WTC11 (cell line): ENCODE results near the gene EIF4H. TPM values are rescaled to one million over a fixed set of nuclear protein-coding genes. Genes with fewer than 3 reads are reported as not detected.

ENCODE experiments used
- ATAC-seq: fragments of 200-7000 bp; cut with Tn5 transposase; 2 replicates; pipeline ENCODE4 v1.10.0; 2021; ENCODE audit warnings: mild to moderate bottlenecking, moderate library complexity
- CTCF ChIA-PET: fragments of 300-600 bp; sonication (Branson Sonifier 250); formaldehyde crosslinking; loops from one replicate; lab custom pipeline; 2021; ENCODE audit warnings: antibody characterized with exemption; lab: Charles Lee
- POLR2A ChIA-PET: fragments of 350-600 bp; sonication (Branson Sonifier 250); formaldehyde crosslinking; loops from one replicate; lab custom pipeline; 2021; ENCODE audit warnings: antibody characterized with exemption; lab: Charles Lee
- DNase-seq: peaks from one replicate; pipeline ENCODE4 v3.0.0; 2021; ENCODE audit warnings: low spot score
- H3K27ac Mint-ChIP-seq: 2 replicates; pipeline ENCODE4 v1.8.0; 2021; ENCODE audit warnings: mixed read lengths
- H3K27me3 Mint-ChIP-seq: 2 replicates; pipeline ENCODE4 v1.8.0; 2021; ENCODE audit warnings: low read depth, mild to moderate bottlenecking, moderate library complexity, mixed read lengths
- H3K36me3 Mint-ChIP-seq: 2 replicates; pipeline ENCODE4 v1.8.0; 2021; ENCODE audit warnings: mixed read lengths
- H3K4me1 Mint-ChIP-seq: 2 replicates; pipeline ENCODE4 v1.8.0; 2022; ENCODE audit warnings: mixed read lengths
- H3K4me3 Mint-ChIP-seq: 2 replicates; pipeline ENCODE4 v1.8.0; 2021; ENCODE audit warnings: mild to moderate bottlenecking, moderate library complexity, mixed read lengths
- H3K9me3 Mint-ChIP-seq: 2 replicates; pipeline ENCODE4 v1.8.0; 2021; ENCODE audit warnings: mixed read lengths
- ATF1 ChIP-seq: sonication (generic); formaldehyde crosslinking; IDR thresholded peaks from 2 replicates; pipeline ENCODE4 v1.8.1; 2023; ENCODE audit warnings: mild to moderate bottlenecking, moderate library complexity, missing genetic modification reagents
- CREB1 ChIP-seq: sonication (generic); formaldehyde crosslinking; IDR thresholded peaks from 2 replicates; pipeline ENCODE4 v1.8.0; 2023; ENCODE audit warnings: mild to moderate bottlenecking, missing genetic modification reagents
- CREM ChIP-seq: sonication (generic); formaldehyde crosslinking; IDR thresholded peaks from 2 replicates; pipeline ENCODE4 v1.8.1; 2022; ENCODE audit warnings: mild to moderate bottlenecking, missing genetic modification reagents, moderate library complexity
- ELF4 ChIP-seq: sonication (generic); formaldehyde crosslinking; IDR thresholded peaks from 2 replicates; pipeline ENCODE4 v1.8.1; 2022; ENCODE audit warnings: low read depth, mild to moderate bottlenecking, moderate library complexity, missing genetic modification reagents
- FOXK1 ChIP-seq: sonication (generic); formaldehyde crosslinking; IDR thresholded peaks from 2 replicates; pipeline ENCODE4 v1.8.0; 2022; ENCODE audit warnings: mild to moderate bottlenecking, moderate library complexity, missing genetic modification reagents
- HMGA2 ChIP-seq: fragments of 250-450 bp; sonication (Bioruptor Pico); IDR thresholded peaks from 2 replicates; pipeline ENCODE4 v1.4.0; 2021; ENCODE audit warnings: mild to moderate bottlenecking, moderate library complexity
- JUN ChIP-seq: sonication (generic); formaldehyde crosslinking; IDR thresholded peaks from 2 replicates; pipeline ENCODE4 v1.8.0; 2023; ENCODE audit warnings: mild to moderate bottlenecking, missing genetic modification reagents
- KAT7 ChIP-seq: sonication (generic); formaldehyde crosslinking; IDR thresholded peaks from 2 replicates; pipeline ENCODE4 v1.8.1; 2023; ENCODE audit warnings: missing genetic modification reagents, mild to moderate bottlenecking, borderline replicate concordance
- NFATC4 ChIP-seq: fragments of 250-450 bp; sonication (Bioruptor Pico); IDR thresholded peaks from 2 replicates; pipeline ENCODE4 v1.9.0; 2021; ENCODE audit warnings: mild to moderate bottlenecking
- PRRX2 ChIP-seq: fragments of 250-450 bp; sonication (Bioruptor Pico); IDR thresholded peaks from 2 replicates; pipeline ENCODE4 v1.8.0; 2021; ENCODE audit warnings: mild to moderate bottlenecking
- SMAD4 ChIP-seq: sonication (generic); formaldehyde crosslinking; IDR thresholded peaks from 2 replicates; pipeline ENCODE4 v1.8.0; 2022; ENCODE audit warnings: mild to moderate bottlenecking, missing genetic modification reagents
- TP53 ChIP-seq: sonication (generic); formaldehyde crosslinking; IDR thresholded peaks from 2 replicates; pipeline ENCODE4 v1.8.1; 2023; ENCODE audit warnings: mild to moderate bottlenecking, missing genetic modification reagents
- USF1 ChIP-seq: sonication (generic); formaldehyde crosslinking; IDR thresholded peaks from 2 replicates; pipeline ENCODE4 v1.8.0; 2022; ENCODE audit warnings: mild to moderate bottlenecking, missing genetic modification reagents
- ZNF138 ChIP-seq: sonication (generic); formaldehyde crosslinking; conservative IDR thresholded peaks from 2 replicates; pipeline ENCODE4 v1.8.1; 2022; ENCODE audit warnings: mild to moderate bottlenecking, moderate library complexity, missing genetic modification reagents
- ZNF263 ChIP-seq: sonication (generic); formaldehyde crosslinking; IDR thresholded peaks from 2 replicates; pipeline ENCODE4 v1.8.1; 2022; ENCODE audit warnings: low read depth, mild to moderate bottlenecking, moderate library complexity, missing genetic modification reagents
- total RNA-seq: library from RNA; stranded (reverse); gene quantifications from 3 replicates; pipeline ENCODE4 v1.2.3, GENCODE V29; 2021
- TF ChIP-seq, protein P1 (sequence below): fragments of 250-450 bp; sonication (Bioruptor Pico); IDR thresholded peaks from 2 replicates; pipeline ENCODE4 v1.9.0; 2021; ENCODE audit warnings: mild to moderate bottlenecking, borderline replicate concordance
- TF ChIP-seq, protein P2 (sequence below): fragments of 250-450 bp; sonication (Bioruptor Pico); IDR thresholded peaks from 2 replicates; pipeline ENCODE4 v1.8.0; 2021; ENCODE audit warnings: mild to moderate bottlenecking
- TF ChIP-seq, protein P3 (sequence below): sonication (generic); formaldehyde crosslinking; conservative IDR thresholded peaks from 2 replicates; pipeline ENCODE4 v1.8.1; 2022; ENCODE audit warnings: mild to moderate bottlenecking, missing genetic modification reagents
- TF ChIP-seq, protein P4 (sequence below): sonication (generic); formaldehyde crosslinking; IDR thresholded peaks from 2 replicates; pipeline ENCODE4 v1.8.1; 2023; ENCODE audit warnings: mild to moderate bottlenecking, moderate library complexity, missing genetic modification reagents

The EIF4H gene
- total RNA-seq, 1 experiment from 2014 or later = 355 TPM

GRCh38 chr7:74236284-74236683 is 62.1 kb downstream of the EIF4H start (continued):
- TF ChIP-seq, protein P1, sequence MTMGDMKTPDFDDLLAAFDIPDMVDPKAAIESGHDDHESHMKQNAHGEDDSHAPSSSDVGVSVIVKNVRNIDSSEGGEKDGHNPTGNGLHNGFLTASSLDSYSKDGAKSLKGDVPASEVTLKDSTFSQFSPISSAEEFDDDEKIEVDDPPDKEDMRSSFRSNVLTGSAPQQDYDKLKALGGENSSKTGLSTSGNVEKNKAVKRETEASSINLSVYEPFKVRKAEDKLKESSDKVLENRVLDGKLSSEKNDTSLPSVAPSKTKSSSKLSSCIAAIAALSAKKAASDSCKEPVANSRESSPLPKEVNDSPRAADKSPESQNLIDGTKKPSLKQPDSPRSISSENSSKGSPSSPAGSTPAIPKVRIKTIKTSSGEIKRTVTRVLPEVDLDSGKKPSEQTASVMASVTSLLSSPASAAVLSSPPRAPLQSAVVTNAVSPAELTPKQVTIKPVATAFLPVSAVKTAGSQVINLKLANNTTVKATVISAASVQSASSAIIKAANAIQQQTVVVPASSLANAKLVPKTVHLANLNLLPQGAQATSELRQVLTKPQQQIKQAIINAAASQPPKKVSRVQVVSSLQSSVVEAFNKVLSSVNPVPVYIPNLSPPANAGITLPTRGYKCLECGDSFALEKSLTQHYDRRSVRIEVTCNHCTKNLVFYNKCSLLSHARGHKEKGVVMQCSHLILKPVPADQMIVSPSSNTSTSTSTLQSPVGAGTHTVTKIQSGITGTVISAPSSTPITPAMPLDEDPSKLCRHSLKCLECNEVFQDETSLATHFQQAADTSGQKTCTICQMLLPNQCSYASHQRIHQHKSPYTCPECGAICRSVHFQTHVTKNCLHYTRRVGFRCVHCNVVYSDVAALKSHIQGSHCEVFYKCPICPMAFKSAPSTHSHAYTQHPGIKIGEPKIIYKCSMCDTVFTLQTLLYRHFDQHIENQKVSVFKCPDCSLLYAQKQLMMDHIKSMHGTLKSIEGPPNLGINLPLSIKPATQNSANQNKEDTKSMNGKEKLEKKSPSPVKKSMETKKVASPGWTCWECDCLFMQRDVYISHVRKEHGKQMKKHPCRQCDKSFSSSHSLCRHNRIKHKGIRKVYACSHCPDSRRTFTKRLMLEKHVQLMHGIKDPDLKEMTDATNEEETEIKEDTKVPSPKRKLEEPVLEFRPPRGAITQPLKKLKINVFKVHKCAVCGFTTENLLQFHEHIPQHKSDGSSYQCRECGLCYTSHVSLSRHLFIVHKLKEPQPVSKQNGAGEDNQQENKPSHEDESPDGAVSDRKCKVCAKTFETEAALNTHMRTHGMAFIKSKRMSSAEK (CRISPR knock-in tag) = no peak
- no peak for TF ChIP-seq ELF4 (CRISPR knock-in tag)
- TF ChIP-seq SMAD4 = no peak
- TF ChIP-seq, all 79 proteins: peak for 0

GRCh38 chr7:74240482-74240881 is 66.3 kb downstream of the EIF4H start:
- peaks cover 49% of the 10 kb centered on the region for H3K36me3 Mint-ChIP-seq

DNA sequence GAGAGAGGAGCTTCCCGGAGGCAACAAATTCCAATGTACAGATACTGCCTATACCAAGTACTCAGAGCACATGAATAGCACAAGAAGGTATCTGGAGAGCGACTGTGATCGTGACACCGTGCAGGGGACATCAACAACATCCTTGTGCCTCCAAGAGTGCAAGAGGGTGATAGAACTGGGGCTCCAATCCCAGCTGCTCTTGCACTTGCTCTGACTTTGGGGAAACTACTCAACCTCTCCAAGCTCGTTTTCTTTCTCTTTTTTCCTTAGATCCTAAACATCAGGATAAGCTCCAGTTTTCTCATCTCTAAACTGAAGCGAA is 67.9 kb downstream of the EIF4H start:
- POLR2A ChIA-PET = interaction anchor here (1.1 kb wide), 1 partner anchor 13 kb away, joined by 3 read pairs; no protein-coding TSS in a partner anchor

More at GRCh38 chr7:74240482-74240881, 66.3 kb downstream of the EIF4H start:
- CTCF ChIA-PET = interaction anchor here (0.7 to 2.9 kb wide), 4 partner anchors 34 to 166 kb away, joined by 3 to 8 read pairs (median 6); no protein-coding TSS in a partner anchor
- POLR2A ChIA-PET = no interaction called here
- DNase-seq = no peak
- no peaks in the 10 kb centered on the region for H3K4me1 Mint-ChIP-seq
- H3K27ac Mint-ChIP-seq = no peak overlapping the region
- TF ChIP-seq FOXK1 (CRISPR knock-in tag) (no peak), PRRX2 (CRISPR knock-in tag) (no peak)
- TF ChIP-seq, protein P2, sequence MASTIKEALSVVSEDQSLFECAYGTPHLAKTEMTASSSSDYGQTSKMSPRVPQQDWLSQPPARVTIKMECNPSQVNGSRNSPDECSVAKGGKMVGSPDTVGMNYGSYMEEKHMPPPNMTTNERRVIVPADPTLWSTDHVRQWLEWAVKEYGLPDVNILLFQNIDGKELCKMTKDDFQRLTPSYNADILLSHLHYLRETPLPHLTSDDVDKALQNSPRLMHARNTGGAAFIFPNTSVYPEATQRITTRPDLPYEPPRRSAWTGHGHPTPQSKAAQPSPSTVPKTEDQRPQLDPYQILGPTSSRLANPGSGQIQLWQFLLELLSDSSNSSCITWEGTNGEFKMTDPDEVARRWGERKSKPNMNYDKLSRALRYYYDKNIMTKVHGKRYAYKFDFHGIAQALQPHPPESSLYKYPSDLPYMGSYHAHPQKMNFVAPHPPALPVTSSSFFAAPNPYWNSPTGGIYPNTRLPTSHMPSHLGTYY (CRISPR knock-in tag) = no peak
- TF ChIP-seq, protein P3, sequence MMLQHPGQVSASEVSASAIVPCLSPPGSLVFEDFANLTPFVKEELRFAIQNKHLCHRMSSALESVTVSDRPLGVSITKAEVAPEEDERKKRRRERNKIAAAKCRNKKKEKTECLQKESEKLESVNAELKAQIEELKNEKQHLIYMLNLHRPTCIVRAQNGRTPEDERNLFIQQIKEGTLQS (CRISPR knock-in tag) = no peak
- no peak overlapping the region for H3K4me3 Mint-ChIP-seq
- no peaks in the 10 kb centered on the region for H3K9me3 Mint-ChIP-seq
- no peaks in the 10 kb centered on the region for H3K27me3 Mint-ChIP-seq
- ATAC-seq = no peak

DNA sequence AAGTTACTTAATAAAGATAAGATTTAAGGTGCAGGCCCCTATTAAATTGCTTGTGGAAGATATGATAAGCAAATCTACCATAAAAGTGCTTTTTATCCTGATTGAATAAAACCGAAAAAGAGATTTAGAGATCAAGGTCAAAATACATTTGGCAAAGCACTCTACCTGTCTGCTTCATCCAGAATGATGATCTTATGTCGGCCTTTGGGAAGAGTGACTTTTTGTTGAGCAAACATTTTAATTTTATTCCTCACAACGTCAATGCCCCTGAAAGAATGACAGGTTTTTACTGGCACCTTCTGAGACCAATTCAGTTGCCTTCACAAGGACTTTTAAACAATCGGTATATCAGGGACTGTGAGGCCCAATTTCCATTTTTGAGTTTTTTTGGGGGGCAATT is 72.3 kb downstream of the EIF4H start:
- Mint-ChIP-seq H3K27me3 (no peaks in the 10 kb centered on the region), H3K27ac (no peak overlapping the region), H3K9me3 (no peaks in the 10 kb centered on the region), H3K4me1 (no peaks in the 10 kb centered on the region), H3K4me3 (no peak overlapping the region)
- POLR2A ChIA-PET = no interaction called here
- DNase-seq (no peak), ATAC-seq (no peak)
- CTCF ChIA-PET = interaction anchor here (1.7 kb wide), 1 partner anchor 40 kb away, joined by 7 read pairs; no protein-coding TSS in a partner anchor
- TF ChIP-seq ZNF138 (CRISPR knock-in tag) = no peak
- TF ChIP-seq NFATC4 (CRISPR knock-in tag) = no peak
- TF ChIP-seq USF1 (CRISPR knock-in tag) = no peak
- no peak for TF ChIP-seq CREM
- no peak for TF ChIP-seq TP53 (CRISPR knock-in tag)
- no peak for TF ChIP-seq HMGA2
- TF ChIP-seq, protein P4, sequence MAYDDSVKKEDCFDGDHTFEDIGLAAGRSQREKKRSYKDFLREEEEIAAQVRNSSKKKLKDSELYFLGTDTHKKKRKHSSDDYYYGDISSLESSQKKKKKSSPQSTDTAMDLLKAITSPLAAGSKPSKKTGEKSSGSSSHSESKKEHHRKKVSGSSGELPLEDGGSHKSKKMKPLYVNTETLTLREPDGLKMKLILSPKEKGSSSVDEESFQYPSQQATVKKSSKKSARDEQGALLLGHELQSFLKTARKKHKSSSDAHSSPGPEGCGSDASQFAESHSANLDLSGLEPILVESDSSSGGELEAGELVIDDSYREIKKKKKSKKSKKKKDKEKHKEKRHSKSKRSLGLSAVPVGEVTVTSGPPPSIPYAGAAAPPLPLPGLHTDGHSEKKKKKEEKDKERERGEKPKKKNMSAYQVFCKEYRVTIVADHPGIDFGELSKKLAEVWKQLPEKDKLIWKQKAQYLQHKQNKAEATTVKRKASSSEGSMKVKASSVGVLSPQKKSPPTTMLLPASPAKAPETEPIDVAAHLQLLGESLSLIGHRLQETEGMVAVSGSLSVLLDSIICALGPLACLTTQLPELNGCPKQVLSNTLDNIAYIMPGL (CRISPR knock-in tag) = no peak
- TF ChIP-seq, protein P2 (CRISPR knock-in tag) = no peak
- no peak for TF ChIP-seq KAT7 (CRISPR knock-in tag)
- TF ChIP-seq CREB1 (CRISPR knock-in tag) = no peak
- no peak for TF ChIP-seq JUN (CRISPR knock-in tag)
- TF ChIP-seq ATF1 (CRISPR knock-in tag) = no peak
- TF ChIP-seq, all 79 proteins: peak for 0
- peaks cover 63% of the 10 kb centered on the region for H3K36me3 Mint-ChIP-seq

More for the DNA sequence above, 67.9 kb downstream of the EIF4H start:
- Mint-ChIP-seq H3K27me3 (no peaks in the 10 kb centered on the region), H3K9me3 (no peaks in the 10 kb centered on the region), H3K4me1 (no peaks in the 10 kb centered on the region), H3K27ac (no peak overlapping the region), H3K4me3 (no peak overlapping the region), H3K36me3 (peaks cover 50% of the 10 kb centered on the region)
- DNase-seq (no peak), ATAC-seq (no peak)
- TF ChIP-seq ZNF263 = no peak
- CTCF ChIA-PET = interaction anchor here (0.5 to 2.2 kb wide), 4 partner anchors 36 to 163 kb away, joined by 3 to 7 read pairs (median 4); no protein-coding TSS in a partner anchor
